Stimulated activated CD4-positive, alpha-beta T cell treated with anti-CD3 and anti-CD28 coated beads, TNF-alpha, amount 100 ng/mL, for 1 hour (primary cell): Measurements from ENCODE around the gene ZNF226.
"Not testable (repeated sequence)": the region's sequence is repeated elsewhere in the genome, so short reads cannot be mapped to it uniquely, and the experiment has no call there.

Experiments used
- DNase-seq, 3 donors: peaks; one replicate each; pipeline ENCODE4 v3.0.0-alpha.2; 2020; ENCODE audit warnings: low read depth in 3 of 3, low spot score in 1 of 3

Gene ZNF226

GRCh38 chr19:44164673-44165512 is at the start of gene ZNF226:
TSS of gene ZNF226 (plus strand) at chr19:44165100. CDS start at chr19:44170081, 4,981 bp downstream.
- peak; percentile 44 to 57 (median 53) for DNase-seq

- DNase-seq: not testable (repeated sequence)
Observed at GRCh38 chr19:44121162-44121561, 43.7 kb upstream of the ZNF226 start.

GRCh38 chr19:44131955-44132354 is 32.9 kb upstream of the ZNF226 start:
- DNase-seq: no peak

- peak in 2 of 3 donors; percentile 29 to 50 for DNase-seq
Observed at GRCh38 chr19:44141191-44142058, 23.5 kb upstream of the ZNF226 start, which contains the start of gene ZNF234. TSS of gene ZNF234 (plus strand) at chr19:44141554. CDS start at chr19:44144633, 3,079 bp downstream.

- DNase-seq: no peak
Observed at GRCh38 chr19:44142059-44142433, 22.9 kb upstream of the ZNF226 start.

- DNase-seq: no peak
Observed at GRCh38 chr19:44149776-44150175, 15.1 kb upstream of the ZNF226 start.

- DNase-seq: no peak
Observed at GRCh38 chr19:44151491-44151890, 13.4 kb upstream of the ZNF226 start.

GRCh38 chr19:44156475-44156874 is 8.4 kb upstream of the ZNF226 start:
- no peak for DNase-seq

- DNase-seq: no peak
Observed at GRCh38 chr19:44163789-44164188, 1.1 kb upstream of the ZNF226 start.

GRCh38 chr19:44164327-44164672 is 600 bp upstream of the ZNF226 start:
- no peak for DNase-seq

GRCh38 chr19:44170660-44171059 is 5.8 kb downstream of the ZNF226 start:
- not testable (repeated sequence) for DNase-seq

- no peak for DNase-seq
Observed at GRCh38 chr19:44176590-44176989, 11.7 kb downstream of the ZNF226 start.

GRCh38 chr19:44180968-44181367 is 16.1 kb downstream of the ZNF226 start:
- DNase-seq: no peak

- DNase-seq: no peak
Observed at GRCh38 chr19:44182145-44182544, 17.2 kb downstream of the ZNF226 start.

GRCh38 chr19:44190020-44190419 is 25.1 kb downstream of the ZNF226 start:
- no peak for DNase-seq

GRCh38 chr19:44192127-44192526 is 27.2 kb downstream of the ZNF226 start:
- no peak for DNase-seq

- DNase-seq: no peak
Observed at GRCh38 chr19:44196772-44197171, 31.9 kb downstream of the ZNF226 start.

GRCh38 chr19:44202470-44202869 is 37.6 kb downstream of the ZNF226 start:
- no peak for DNase-seq

- no peak for DNase-seq
Observed at GRCh38 chr19:44202974-44203373, 38.1 kb downstream of the ZNF226 start.

GRCh38 chr19:44203877-44204276 is 39.0 kb downstream of the ZNF226 start:
- DNase-seq: not testable (repeated sequence)

- DNase-seq: no peak
Observed at GRCh38 chr19:44204772-44205171, 39.9 kb downstream of the ZNF226 start.
